Muscle of leg (tissue), 11 donors: ENCODE data around the gene UFSP2. TPM values are rescaled to one million over a fixed set of nuclear protein-coding genes. Genes with fewer than 3 reads are reported as not detected.
A peak's percentile ranks its signal among the peaks of the same experiment; 100 is the strongest.

ENCODE experiments used
- DNase-seq: peaks from one replicate; pipeline ENCODE4 v3.0.0; 2013
- H3K27ac ChIP-seq: one replicate; pipeline ENCODE4 v1.5.1; 2013; ENCODE audit warnings: mild to moderate bottlenecking, low read length, control low read depth
- H3K27me3 ChIP-seq: one replicate; pipeline ENCODE4 v1.6.1; 2013; ENCODE audit warnings: low read length; ENCODE audit not compliant: control insufficient read depth, insufficient read depth
- H3K36me3 ChIP-seq: one replicate; pipeline ENCODE4 v1.6.1; 2013; ENCODE audit warnings: low read length; ENCODE audit not compliant: control insufficient read depth, insufficient read depth
- H3K4me1 ChIP-seq: one replicate; pipeline ENCODE4 v1.6.1; 2013; ENCODE audit warnings: low read length; ENCODE audit not compliant: control insufficient read depth, insufficient read depth
- H3K4me3 ChIP-seq: one replicate; pipeline ENCODE4 v1.5.1; 2013; ENCODE audit warnings: low read length, control low read depth
- H3K9me3 ChIP-seq: replicated peaks from 2 replicates; pipeline ENCODE4 v1.6.1; 2013; ENCODE audit warnings: low read depth, low read length; ENCODE audit not compliant: control insufficient read depth
- WGBS: methylation state at CpG from one replicate; pipeline ENCODE4 v1.1.5; 2013; ENCODE audit warnings: missing lambda C conversion rate; ENCODE audit not compliant: insufficient coverage; 5-methylcytosine and 5-hydroxymethylcytosine counted together
- polyA plus RNA-seq, 8 donors: library from polyadenylated mRNA; unstranded; fragments of 120-200 nt; gene quantifications; one replicate each; pipeline versions ENCODE4 v1.2.1 to v1.2.3, GENCODE V29; 2013; ENCODE audit warnings: inconsistent platforms in 1 of 8, low replicate concordance in 1 of 8; ENCODE audit not compliant: insufficient read length in 8 of 8, insufficient read depth in 1 of 8
- total RNA-seq: library from RNA; stranded (reverse); fragments of 120-200 nt; gene quantifications from one replicate; pipeline ENCODE4 v1.2.4, GENCODE V29; 2013

Gene UFSP2
- total and polyA plus RNA-seq, 9 donors: 35.7 to 57.2 (median 41.2) TPM

DNA sequence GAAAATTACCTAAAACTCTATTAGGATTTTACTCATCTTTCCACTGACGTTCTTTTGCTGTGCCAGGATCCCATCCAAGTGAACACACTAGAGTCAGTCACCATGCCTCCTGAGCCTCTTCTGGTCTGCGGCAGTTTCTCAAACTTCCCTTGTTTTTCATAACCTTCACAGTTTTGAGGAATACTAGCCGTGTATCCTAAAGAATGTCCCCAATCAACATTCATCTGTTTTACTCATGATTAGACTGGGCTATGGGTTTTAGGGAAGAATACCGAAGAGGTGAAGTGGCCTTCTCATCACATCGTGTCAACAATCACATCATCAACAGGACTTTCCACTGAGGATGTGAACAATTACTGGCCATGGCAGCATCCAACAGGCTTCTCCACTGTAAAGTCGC, 34.8 kb downstream of the UFSP2 start:
- H3K27ac ChIP-seq: no peak overlapping the region
- no peaks in the 10 kb centered on the region for H3K36me3 ChIP-seq
- peaks cover 4% of the 10 kb centered on the region for H3K4me1 ChIP-seq
- no peaks in the 10 kb centered on the region for H3K9me3 ChIP-seq
- H3K27me3 ChIP-seq: no peaks in the 10 kb centered on the region
- no peak for DNase-seq
- no peak overlapping the region for H3K4me3 ChIP-seq
- WGBS: 82% methylated on average over 2 of the region's 6 CpGs

DNA sequence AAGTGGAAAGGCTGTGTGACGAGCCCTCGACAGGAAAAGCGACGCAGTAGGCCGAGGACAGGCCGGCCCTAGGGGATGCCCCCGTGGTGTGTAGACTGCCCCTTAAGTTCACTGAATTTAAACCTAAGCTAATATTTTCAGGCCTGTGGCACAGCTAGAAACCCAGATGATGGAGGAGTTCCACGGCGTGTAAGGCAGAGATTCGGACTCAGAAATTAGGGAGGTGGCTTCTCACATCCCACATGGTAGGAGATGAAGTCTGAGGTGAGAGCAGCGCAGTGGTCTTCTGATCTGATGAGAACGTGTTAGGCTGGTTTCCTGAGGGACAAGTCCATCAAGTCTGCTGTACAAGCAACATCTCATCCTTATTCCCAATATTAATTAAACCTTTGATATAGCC, 37.8 kb downstream of the UFSP2 start:
- 100% methylated on average over 6 of the region's 12 CpGs for WGBS
- no peak for DNase-seq
- Histone ChIP-seq H3K4me3 (no peak overlapping the region), H3K4me1 (peaks cover 5% of the 10 kb centered on the region), H3K9me3 (no peaks in the 10 kb centered on the region), H3K27me3 (no peaks in the 10 kb centered on the region), H3K27ac (no peak overlapping the region), H3K36me3 (no peaks in the 10 kb centered on the region)

DNA sequence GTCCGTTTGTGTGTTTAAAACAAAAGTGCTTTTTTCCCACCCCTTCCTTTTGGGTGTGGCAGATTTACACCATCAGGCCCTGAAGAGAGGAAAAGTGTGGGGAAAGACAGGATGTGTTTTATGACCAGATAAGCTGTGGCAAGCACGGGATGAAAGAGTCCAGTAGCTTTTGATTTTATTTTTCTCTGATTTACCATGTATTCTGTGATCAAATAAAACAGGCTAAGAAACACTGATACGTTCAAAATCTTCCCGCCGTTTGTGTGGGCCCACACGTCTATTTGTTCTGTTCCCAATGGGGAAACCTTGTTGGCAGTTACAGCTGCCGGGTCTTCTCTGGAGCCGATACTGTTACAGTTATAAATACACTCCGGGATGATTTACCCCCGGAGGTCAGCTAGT, 40.8 kb downstream of the UFSP2 start:
- no peak overlapping the region for H3K4me3 ChIP-seq
- no peaks in the 10 kb centered on the region for H3K27me3 ChIP-seq
- no peaks in the 10 kb centered on the region for H3K36me3 ChIP-seq
- H3K9me3 ChIP-seq: peaks cover 4% of the 10 kb centered on the region
- H3K27ac ChIP-seq: peak overlapping the region; percentile 32
- 0% methylated on average over 4 of the region's 10 CpGs for WGBS
- peak; percentile 54 for DNase-seq
- peaks cover 5% of the 10 kb centered on the region for H3K4me1 ChIP-seq

DNA sequence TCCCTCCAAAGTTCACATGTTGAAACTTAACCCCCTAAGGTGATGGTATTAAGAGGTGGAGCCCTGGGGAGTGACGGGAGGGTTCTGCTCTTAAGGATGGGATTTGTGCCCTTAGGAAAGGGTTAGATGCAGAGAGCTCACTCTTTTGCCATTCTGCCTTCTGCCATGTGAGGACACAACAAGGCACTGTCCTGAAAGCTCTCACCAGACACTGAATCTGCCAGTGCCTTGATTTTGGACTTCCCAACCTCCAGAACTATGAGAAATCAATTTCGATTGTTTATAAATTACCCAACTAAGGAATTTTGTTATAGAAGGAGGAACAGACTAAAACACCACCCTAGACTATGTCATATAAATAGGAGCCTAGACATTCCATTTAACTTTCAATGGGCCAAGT, 41.7 kb downstream of the UFSP2 start:
- no peak for DNase-seq
- WGBS: no CpG with 5 or more reads among the region's 2 CpGs
- Histone ChIP-seq H3K9me3 (peaks cover 4% of the 10 kb centered on the region), H3K27me3 (no peaks in the 10 kb centered on the region), H3K4me1 (peaks cover 5% of the 10 kb centered on the region), H3K36me3 (no peaks in the 10 kb centered on the region), H3K27ac (no peak overlapping the region), H3K4me3 (no peak overlapping the region)

DNA sequence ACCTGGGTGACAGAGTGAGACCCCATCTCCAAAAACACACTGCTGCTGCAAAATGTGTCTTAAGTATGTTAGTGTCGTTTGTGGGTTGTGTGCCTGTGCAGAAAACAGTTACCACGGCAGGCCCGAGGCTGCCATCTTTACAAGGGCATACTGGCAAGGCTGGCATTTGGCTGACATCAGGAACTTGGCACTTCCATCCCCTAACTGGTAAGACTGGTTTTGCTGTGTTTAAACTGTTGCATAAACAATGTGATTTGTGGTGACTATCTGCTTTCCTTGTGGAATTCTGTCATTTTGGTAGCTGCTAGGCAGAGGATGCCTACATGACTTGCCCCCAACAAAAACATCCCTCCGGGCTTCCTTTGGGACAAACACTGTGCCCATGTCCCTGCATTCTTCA, 42.3 kb downstream of the UFSP2 start:
- H3K36me3 ChIP-seq: no peaks in the 10 kb centered on the region
- 100% methylated on average over 3 of the region's 4 CpGs for WGBS
- no peaks in the 10 kb centered on the region for H3K27me3 ChIP-seq
- DNase-seq: no peak
- no peak overlapping the region for H3K4me3 ChIP-seq
- H3K4me1 ChIP-seq: peaks cover 5% of the 10 kb centered on the region
- no peak overlapping the region for H3K27ac ChIP-seq
- H3K9me3 ChIP-seq: peaks cover 4% of the 10 kb centered on the region

DNA sequence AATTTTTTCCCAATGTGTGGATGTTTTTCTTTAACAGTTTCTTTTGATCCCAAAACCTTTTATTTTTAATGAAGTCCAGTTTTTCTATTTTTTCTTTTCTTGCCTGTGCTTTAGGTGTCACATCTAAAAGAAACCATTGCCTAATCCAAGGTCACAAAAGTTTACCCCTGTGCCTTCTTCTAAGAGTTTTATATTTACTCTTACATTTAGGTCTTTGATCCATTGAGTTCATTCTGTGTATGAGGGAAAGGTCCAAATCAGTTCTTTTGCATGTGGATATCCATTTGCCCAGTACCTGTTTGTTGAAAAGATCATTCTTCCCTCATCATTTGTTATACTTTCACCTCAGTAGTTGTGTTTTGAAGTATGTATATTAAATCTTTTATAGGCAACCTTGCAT, 43.0 kb downstream of the UFSP2 start:
- H3K36me3 ChIP-seq: peaks cover 2% of the 10 kb centered on the region
- H3K4me3 ChIP-seq: no peak overlapping the region
- peaks cover 5% of the 10 kb centered on the region for H3K4me1 ChIP-seq
- H3K27ac ChIP-seq: no peak overlapping the region
- H3K9me3 ChIP-seq: peaks cover 4% of the 10 kb centered on the region
- no peaks in the 10 kb centered on the region for H3K27me3 ChIP-seq
- no peak for DNase-seq

DNA sequence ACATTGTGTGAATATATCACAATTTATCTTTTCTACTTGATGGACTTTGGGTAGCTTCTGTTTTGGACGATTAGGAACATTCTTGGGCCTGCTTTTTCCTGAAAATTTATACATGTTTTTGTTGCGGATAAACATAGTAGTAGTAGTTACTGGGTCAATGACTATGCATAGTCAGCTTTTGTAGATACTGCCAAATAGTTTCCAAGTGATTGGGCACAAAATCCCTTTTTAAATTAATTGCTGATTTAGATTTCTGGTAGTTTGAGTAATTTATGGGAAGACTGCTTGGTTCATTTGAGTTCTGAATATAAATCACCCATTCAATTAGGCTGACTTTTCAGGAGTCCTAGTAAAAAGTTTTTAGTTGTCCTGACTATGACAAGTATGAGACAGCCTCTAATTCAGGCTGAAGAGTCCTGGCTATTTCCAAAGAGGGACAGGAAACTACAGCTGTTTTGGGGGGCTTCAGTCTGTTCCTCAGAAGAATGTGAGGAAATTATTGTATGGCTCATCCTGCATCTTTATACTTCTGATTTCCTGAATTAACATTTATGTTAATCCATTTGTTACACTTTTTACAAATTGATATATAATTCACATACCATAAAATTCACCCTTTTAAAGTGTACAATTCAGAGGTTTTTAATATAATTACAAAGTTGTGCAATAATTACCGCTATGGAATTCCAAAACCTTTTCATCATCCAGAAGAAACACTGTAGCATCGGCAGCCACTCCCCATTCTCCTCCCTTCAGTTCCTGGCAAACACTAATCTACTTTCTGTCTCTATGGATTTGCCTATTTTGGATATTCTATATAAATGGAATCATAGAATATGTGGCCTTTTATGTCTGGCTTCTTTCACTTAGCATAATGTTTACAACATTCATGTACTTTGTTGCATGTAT, 44.2 kb downstream of the UFSP2 start:
- H3K27me3 ChIP-seq: no peaks in the 10 kb centered on the region
- H3K9me3 ChIP-seq: peaks cover 4% of the 10 kb centered on the region
- no peak overlapping the region for H3K4me3 ChIP-seq
- no peak for DNase-seq
- no CpG with 5 or more reads among the region's 4 CpGs for WGBS
- no peak overlapping the region for H3K27ac ChIP-seq
- H3K4me1 ChIP-seq: peaks cover 5% of the 10 kb centered on the region
- peaks cover 2% of the 10 kb centered on the region for H3K36me3 ChIP-seq

DNA sequence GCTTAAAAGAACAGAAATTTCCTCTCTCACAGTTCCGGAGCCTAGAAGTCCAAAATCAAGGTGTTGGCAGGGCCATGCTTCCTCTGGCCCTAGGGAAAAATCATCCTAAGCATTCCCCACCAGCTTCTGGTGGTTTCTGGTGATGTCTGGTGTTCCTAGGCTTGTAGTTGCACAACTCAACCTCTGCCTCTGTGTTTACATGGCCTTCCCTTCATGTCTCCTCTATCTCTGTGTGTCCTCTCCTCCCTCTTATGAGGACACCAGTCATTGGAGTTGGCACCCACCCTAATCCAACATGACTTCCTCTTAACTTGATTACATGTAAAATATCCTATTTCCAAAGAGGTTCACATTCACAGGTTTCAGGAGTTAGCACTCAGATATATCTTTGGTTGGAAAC, 45.4 kb downstream of the UFSP2 start:
- Histone ChIP-seq H3K4me1 (peaks cover 3% of the 10 kb centered on the region), H3K27ac (no peak overlapping the region), H3K4me3 (no peak overlapping the region), H3K9me3 (peaks cover 4% of the 10 kb centered on the region), H3K36me3 (peaks cover 2% of the 10 kb centered on the region), H3K27me3 (no peaks in the 10 kb centered on the region)
- DNase-seq: no peak
- WGBS: no CpG with 5 or more reads among the region's 1 CpG

DNA sequence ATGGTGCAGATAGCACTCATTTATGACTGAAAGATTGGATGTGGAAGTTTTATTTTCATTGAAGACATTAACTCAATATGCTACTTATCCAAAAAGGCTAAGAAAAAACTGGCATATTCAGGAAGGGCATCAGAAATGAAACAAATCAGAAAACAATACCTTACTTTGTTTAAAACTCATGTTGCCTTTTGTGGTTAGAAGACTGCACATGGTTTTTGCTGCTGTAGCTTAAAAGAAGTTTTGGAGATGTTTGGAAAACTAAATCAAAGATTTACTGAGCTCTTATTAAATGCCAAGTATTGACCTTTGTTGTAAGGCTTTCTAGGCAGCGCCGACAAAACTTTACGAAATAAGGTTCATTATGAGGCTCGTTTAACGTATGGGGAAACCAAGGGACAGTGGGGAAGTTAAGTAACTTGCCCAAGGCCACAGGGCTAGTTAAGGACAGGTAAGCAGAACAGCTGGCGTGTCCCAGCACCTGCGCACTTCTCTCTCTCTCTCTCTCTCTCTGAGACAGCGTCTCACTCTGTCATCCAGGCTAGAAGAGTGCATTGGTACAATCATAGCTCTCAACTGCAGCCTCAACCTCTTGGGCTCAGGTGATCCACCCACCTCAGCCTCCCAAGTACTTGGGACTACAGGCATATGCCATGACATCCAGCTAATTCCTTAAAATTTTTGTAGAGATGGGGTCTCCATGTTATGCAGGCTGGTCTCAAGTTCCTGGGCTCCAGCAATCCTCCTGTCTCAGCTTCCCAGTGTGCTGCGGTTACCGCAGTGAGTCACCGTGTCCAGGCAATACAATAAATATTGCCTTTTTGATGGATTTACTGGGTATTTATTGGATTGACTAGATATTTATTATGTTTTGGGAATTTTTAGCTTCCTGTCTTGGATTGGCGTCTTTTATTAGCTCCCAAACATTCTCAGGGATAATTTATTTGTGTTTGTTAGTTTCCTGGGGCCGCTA, 46.2 kb downstream of the UFSP2 start:
- Histone ChIP-seq H3K27me3 (no peaks in the 10 kb centered on the region), H3K36me3 (peaks cover 2% of the 10 kb centered on the region), H3K4me1 (no peaks in the 10 kb centered on the region), H3K9me3 (peaks cover 4% of the 10 kb centered on the region), H3K4me3 (no peak overlapping the region), H3K27ac (no peak overlapping the region)
- no peak for DNase-seq
- 91% methylated on average over 5 of the region's 13 CpGs for WGBS

DNA sequence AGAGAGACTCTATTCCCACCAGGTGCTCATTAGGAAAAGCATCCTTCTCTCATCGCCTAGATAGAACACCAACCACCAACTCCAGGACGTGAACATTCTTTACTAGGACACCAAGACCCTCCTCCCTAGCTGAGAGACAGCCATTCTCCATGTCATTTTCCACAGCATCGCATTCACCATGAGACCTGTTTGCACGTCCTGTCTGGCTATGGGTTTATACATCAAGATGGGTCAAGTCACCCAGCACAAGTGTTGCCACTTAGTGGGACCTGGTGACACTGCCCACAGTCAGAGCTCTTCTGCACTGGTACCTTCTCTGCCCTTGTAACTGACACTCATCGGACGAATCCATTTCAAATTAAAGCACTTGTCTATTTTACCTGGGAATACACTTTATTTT, 47.5 kb downstream of the UFSP2 start:
- Histone ChIP-seq H3K4me1 (no peaks in the 10 kb centered on the region), H3K9me3 (peaks cover 4% of the 10 kb centered on the region), H3K36me3 (peaks cover 2% of the 10 kb centered on the region), H3K4me3 (no peak overlapping the region), H3K27ac (no peak overlapping the region), H3K27me3 (no peaks in the 10 kb centered on the region)
- DNase-seq: no peak
- WGBS: 93% methylated on average over 4 of the region's 6 CpGs
